GM19238 (cell line): ENCODE results near the gene ZNF181.

Source experiments
- DNase-seq: peaks from one replicate; pipeline ENCODE4 v3.0.0; 2011; ENCODE audit warnings: low spot score; ENCODE audit not compliant: insufficient read length

Gene ZNF181

GRCh38 chr19:34757441-34757840 is 23.4 kb downstream of the ZNF181 start:
- no peak for DNase-seq

GRCh38 chr19:34759218-34759917 is 25.3 kb downstream of the ZNF181 start:
- no peak for DNase-seq

DNA sequence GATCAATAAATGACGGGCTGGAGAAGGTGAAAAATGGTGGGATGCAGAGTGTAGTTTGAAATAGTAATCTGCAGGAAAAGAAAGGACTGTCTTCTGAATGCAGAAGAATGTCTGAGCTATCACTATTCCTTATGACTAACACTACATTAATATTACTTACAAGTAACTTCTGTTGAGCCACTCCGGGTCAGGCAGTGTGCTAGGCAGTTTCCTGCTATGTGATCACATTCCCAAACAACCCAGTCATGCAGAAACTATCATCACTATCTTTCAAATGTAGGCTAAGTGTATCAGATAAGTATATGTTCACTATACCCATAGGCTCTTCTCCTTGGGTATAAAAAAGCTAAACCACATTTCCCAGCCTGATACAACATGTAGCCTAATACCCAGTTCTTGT is 32.3 kb downstream of the ZNF181 start:
- no peak for DNase-seq

GRCh38 chr19:34767951-34768350 is 33.9 kb downstream of the ZNF181 start:
- DNase-seq: no peak

DNA sequence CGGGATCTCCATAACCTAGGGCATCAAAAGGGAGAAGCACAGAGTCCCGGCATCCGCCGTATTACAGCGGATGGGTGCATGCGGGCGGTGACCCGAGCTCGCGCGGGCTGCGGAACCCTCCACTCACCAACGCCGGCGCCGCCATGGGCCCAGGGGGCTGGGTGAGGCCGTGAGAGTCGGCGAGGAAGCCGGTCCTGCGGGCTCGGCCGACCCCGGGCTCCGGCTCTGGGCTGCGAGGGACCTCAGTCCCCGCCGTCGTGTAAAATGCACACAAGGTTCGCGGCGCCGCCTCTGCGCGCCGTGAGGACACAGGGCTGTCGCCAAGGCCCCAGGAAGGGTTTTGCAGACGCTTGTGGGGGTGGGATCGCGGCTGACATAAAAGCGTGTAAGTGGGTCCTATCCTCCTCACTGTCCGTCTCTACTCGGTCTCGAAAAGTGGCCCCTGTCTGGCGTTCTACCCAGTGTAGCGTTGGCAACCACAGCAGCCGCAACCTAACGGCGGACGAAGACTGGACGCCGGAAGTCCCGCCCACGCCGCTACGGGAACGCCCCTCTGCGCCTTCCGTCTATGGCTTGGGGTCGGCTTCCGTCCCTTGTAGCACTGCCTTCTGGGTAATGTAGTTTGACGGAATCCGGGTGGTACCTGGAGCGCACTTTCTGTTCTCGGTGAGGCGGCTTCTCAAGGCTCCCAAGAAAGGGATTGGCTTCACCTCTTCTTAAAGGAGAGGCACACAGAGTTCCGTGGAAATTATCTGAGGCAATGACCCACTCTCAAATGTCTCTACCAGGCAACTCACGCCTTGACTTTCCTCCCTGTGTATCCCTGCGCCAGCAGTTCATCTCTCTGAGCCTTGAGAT is 38.9 kb downstream of the ZNF181 start, which contains the start of gene ZNF599:
Gene ZNF599, minus strand, starts transcription at position 519 of the 858 bp plus-strand sequence. Its CDS starts 374 bp downstream, at position 145.
- DNase-seq: peak; percentile 77

DNA sequence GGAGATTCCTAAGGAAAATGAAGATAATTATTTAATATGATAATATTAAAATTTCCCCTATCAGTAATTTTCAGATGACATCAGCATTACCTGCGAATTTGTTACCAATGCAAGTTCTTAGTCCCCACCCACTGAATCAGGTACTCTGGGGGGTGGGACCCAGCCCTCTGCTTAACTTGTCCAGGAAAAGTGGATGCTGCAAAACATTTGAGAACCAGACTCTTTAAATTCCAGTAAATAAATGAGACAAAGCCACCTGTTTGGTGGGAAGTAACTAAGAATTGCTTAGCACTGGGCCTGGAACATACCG is 39.5 kb downstream of the ZNF181 start:
- DNase-seq: no peak

DNA sequence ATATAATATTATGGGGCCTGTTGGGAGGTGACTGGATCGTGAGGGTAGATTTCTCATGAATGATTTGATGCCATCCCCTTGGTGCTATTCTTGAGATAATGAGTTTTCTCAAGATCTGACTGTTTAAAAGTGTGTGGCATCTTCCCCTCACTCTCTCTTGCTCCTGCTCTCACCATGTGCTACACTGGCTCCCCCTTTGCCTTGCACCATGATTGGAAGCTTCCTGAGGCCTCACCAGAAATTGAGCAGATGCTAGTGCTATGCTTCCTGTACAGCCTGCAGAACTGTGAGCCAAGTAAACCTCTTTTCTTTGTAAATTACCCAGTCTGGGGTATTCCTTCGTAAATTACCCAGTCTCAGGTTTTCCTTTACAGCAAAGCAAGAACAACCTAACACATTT is 40.8 kb downstream of the ZNF181 start:
- DNase-seq: no peak

DNA sequence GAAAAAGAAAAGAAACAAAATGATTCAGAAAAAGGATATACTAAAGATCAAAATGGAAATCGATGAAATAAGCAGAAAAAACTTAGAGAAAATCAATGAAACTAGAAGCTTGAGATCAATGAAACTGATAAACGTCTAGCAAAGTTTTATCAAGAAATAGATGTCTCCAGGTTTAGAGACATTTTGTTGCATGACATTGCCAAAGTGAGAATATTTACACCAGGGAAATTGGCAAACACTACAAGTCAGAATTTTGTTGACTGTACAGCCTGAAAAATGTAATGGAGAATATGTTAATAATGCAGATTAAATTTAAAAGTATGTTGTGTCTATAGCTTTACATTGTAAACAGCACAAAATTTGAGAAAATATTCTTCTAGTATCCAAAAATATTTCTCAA is 44.3 kb downstream of the ZNF181 start:
- DNase-seq: no peak

GRCh38 chr19:34779652-34780051 is 45.6 kb downstream of the ZNF181 start:
- no peak for DNase-seq

DNA sequence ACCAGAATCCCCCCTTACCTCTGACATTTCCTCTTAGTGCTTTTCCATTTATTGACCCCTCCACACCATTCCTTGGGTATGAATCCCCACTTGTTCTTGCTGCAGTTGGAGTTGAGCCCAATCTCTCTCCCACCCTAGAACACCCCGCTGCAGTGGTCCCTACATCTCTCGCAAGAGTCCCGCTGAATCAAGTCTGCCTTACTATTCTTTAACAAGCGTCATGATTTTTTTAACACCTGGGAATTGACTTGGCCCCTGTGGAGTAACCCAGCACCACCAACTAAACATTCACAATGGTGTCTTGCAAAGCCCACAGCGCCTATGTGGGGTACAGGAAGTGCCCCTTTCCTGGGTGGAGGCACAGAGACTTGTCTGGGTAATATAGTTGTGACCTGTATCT is 52.2 kb downstream of the ZNF181 start:
- DNase-seq: no peak

GRCh38 chr19:34787059-34787824 is 53.2 kb downstream of the ZNF181 start:
- no peak for DNase-seq

DNA sequence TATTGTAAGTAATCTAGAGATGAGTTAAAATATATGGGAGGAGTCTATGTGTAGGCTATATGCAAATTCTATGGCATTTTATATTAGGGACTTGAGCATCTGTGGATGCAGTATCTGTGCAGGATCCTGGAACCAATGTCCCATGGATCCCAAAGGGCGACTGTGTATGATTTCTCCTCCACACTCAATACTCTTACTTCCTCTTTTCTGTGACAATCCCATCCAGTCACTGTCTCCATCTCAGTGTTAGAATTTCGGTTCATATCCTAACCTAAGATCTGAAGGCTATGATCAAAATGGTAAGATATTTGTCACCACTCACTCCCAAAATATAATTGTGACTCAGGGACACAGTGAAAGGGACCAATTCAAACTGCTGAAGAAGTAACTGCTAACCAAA is 54.0 kb downstream of the ZNF181 start:
- no peak for DNase-seq

- no peak for DNase-seq
Measured at GRCh38 chr19:34793565-34793964, 59.5 kb downstream of the ZNF181 start.

- DNase-seq: no peak
Measured at GRCh38 chr19:34794066-34794960, 60.3 kb downstream of the ZNF181 start.
